SK-N-SH (cell line): Measurements from ENCODE around the gene MYO9A. TPM values are rescaled to one million over a fixed set of nuclear protein-coding genes. Genes with fewer than 3 reads are reported as not detected.

Source experiments
- CTCF ChIA-PET: fragments of 300-600, 350-600 bp; formaldehyde crosslinking; extraction: SDS; loops from one replicate; lab custom pipeline; 2021; lab: Yijun Ruan, JAX
- POLR2A ChIA-PET: fragments of 350-600 bp; sonication (Branson Sonifier 250); formaldehyde crosslinking; extraction: SDS; loops from one replicate; lab custom pipeline; 2020; ENCODE audit warnings: antibody characterized with exemption, inconsistent platforms; lab: Yijun Ruan, JAX
- DNase-seq: peaks from one replicate; pipeline ENCODE4 v3.0.0; 2012
- H2AFZ ChIP-seq: fragments of 200-600 bp; sonication (generic); 2 replicates; pipeline ENCODE4 v1.8.1; 2016; ENCODE audit warnings: antibody characterized with exemption, mild to moderate bottlenecking, low read depth
- H3F3A ChIP-seq: fragments of 200-600 bp; sonication (generic); replicated peaks from 2 replicates; pipeline ENCODE3; 2016; ENCODE audit warnings: antibody characterized with exemption, mild to moderate bottlenecking; ENCODE audit not compliant: insufficient read depth
- H3K27ac ChIP-seq, 2 experiments: fragments of 200-500 bp in 1 of 2; fragments of 200-600 bp in 1 of 2; sonication (Bioruptor generic) in 1 of 2; sonication (generic), shearing (Covaris generic) in 1 of 2; 2 replicates each; pipeline versions ENCODE4 v1.5.1 to v1.6.1; 2014 to 2016; ENCODE audit warnings: low read depth in 2 of 2, inconsistent platforms in 1 of 2, low read length in 1 of 2, mild to moderate bottlenecking in 1 of 2, mixed read lengths in 1 of 2
- H3K27me3 ChIP-seq: fragments of 200-600 bp; sonication (generic), shearing (Covaris generic); 2 replicates; pipeline ENCODE4 v1.6.1; 2016; ENCODE audit warnings: mixed run types; ENCODE audit not compliant: insufficient read depth
- H3K36me3 ChIP-seq, 2 experiments: fragments of 200-500 bp in 1 of 2; fragments of 200-600 bp in 1 of 2; sonication (Bioruptor generic) in 1 of 2; sonication (generic) in 1 of 2; replicated peaks in 1 of 2; 2 replicates each; pipeline versions ENCODE3 to v1.5.1; 2014 to 2016; ENCODE audit warnings: low read length in 1 of 2, mild to moderate bottlenecking in 1 of 2; ENCODE audit not compliant: insufficient read depth in 2 of 2, control insufficient read depth in 1 of 2
- H3K4me1 ChIP-seq, 2 experiments: fragments of 200-500 bp in 1 of 2; fragments of 200-600 bp in 1 of 2; sonication (Bioruptor generic) in 1 of 2; sonication (generic), shearing (Covaris generic) in 1 of 2; 2 replicates each; pipeline versions ENCODE4 v1.5.1 to v1.6.1; 2014 to 2016; ENCODE audit warnings: low read depth in 1 of 2, low read length in 1 of 2, mixed run types in 1 of 2; ENCODE audit not compliant: insufficient read depth in 2 of 2, control insufficient read depth in 1 of 2
- H3K4me2 ChIP-seq: fragments of 200-600 bp; sonication (generic), shearing (Covaris generic); 2 replicates; pipeline ENCODE4 v1.6.1; 2017; ENCODE audit warnings: mixed run types
- H3K4me3 ChIP-seq, 2 experiments: fragments of 200-500 bp in 1 of 2; fragments of 200-600 bp in 1 of 2; sonication (Bioruptor generic) in 1 of 2; sonication (generic), shearing (Covaris generic) in 1 of 2; 2 replicates each; pipeline versions ENCODE4 v1.5.1 to v1.8.1; 2014 to 2016; ENCODE audit warnings: low read depth in 2 of 2, inconsistent platforms in 1 of 2, low read length in 1 of 2, mild to moderate bottlenecking in 1 of 2, mixed read lengths in 1 of 2, moderate library complexity in 1 of 2
- H3K79me2 ChIP-seq: fragments of 200-600 bp; sonication (generic); 2 replicates; pipeline ENCODE4 v1.8.1; 2017; ENCODE audit warnings: mild to moderate bottlenecking; ENCODE audit not compliant: insufficient read depth
- H3K9ac ChIP-seq: fragments of 200-600 bp; sonication (generic); 2 replicates; pipeline ENCODE4 v1.6.1; 2017; ENCODE audit warnings: mixed run types
- H3K9me2 ChIP-seq: fragments of 200-600 bp; sonication (generic); 2 replicates; pipeline ENCODE4 v1.6.1; 2017; ENCODE audit warnings: mixed run types
- H3K9me3 ChIP-seq: fragments of 200-600 bp; sonication (generic); 2 replicates; pipeline ENCODE4 v1.6.1; 2017; ENCODE audit warnings: mixed run types, mild to moderate bottlenecking, moderate library complexity
- H4K20me1 ChIP-seq: fragments of 200-600 bp; sonication (generic); 2 replicates; pipeline ENCODE4 v1.6.1; 2017; ENCODE audit warnings: mild to moderate bottlenecking, mixed run types; ENCODE audit not compliant: insufficient read depth
- CHD2 ChIP-seq: fragments of 150-350 bp; IDR thresholded peaks from 2 replicates; pipeline ENCODE4 v1.6.1; 2018; ENCODE audit warnings: low read length; ENCODE audit not compliant: partially characterized antibody
- ELF1 ChIP-seq: IDR thresholded peaks from 2 replicates; pipeline ENCODE4 v1.4.0; 2012
- FOSL2 ChIP-seq: IDR thresholded peaks from 2 replicates; pipeline ENCODE4 v1.4.0; 2012; ENCODE audit warnings: low read depth, mild to moderate bottlenecking, moderate library complexity, borderline replicate concordance
- FOXJ3 ChIP-seq: sonication (generic); formaldehyde crosslinking; IDR thresholded peaks from 2 replicates; pipeline ENCODE4 v1.5.1; 2020; ENCODE audit warnings: mild to moderate bottlenecking, missing genetic modification reagents
- MXI1 ChIP-seq: IDR thresholded peaks from 2 replicates; pipeline ENCODE4 v1.6.1; 2012; ENCODE audit warnings: mild to moderate bottlenecking, low read depth, low read length, improper control_type of control experiment
- RAD21 ChIP-seq: IDR thresholded peaks from 2 replicates; pipeline ENCODE4 v1.6.1; 2012; ENCODE audit warnings: mild to moderate bottlenecking, low read length
- RFX5 ChIP-seq: IDR thresholded peaks from 2 replicates; pipeline ENCODE4 v1.6.1; 2012; ENCODE audit warnings: mild to moderate bottlenecking, improper control_type of control experiment, low read length
- RXRA ChIP-seq: IDR thresholded peaks from 2 replicates; pipeline ENCODE4 v1.4.0; 2012; ENCODE audit warnings: low read depth, mild to moderate bottlenecking, borderline replicate concordance
- SIN3A ChIP-seq: IDR thresholded peaks from 2 replicates; pipeline ENCODE4 v1.6.1; 2012; ENCODE audit warnings: low read depth, mild to moderate bottlenecking, low read length, moderate library complexity, borderline replicate concordance
- SMC3 ChIP-seq: IDR thresholded peaks from 2 replicates; pipeline ENCODE4 v1.6.1; 2012; ENCODE audit warnings: low read depth, low read length, improper control_type of control experiment
- TAF1 ChIP-seq: IDR thresholded peaks from 2 replicates; pipeline ENCODE4 v1.6.1; 2012; ENCODE audit warnings: low read depth, mild to moderate bottlenecking, low read length, moderate library complexity, borderline replicate concordance
- TCF12 ChIP-seq: IDR thresholded peaks from 2 replicates; pipeline ENCODE4 v1.4.0; 2012
- YY1 ChIP-seq: IDR thresholded peaks from 2 replicates; pipeline ENCODE4 v1.4.0; 2012; ENCODE audit warnings: low read depth, mild to moderate bottlenecking
- WGBS: methylation state at CpG from one replicate; pipeline ENCODE4 v1.1.6; 2017; ENCODE audit warnings: low lambda C conversion rate; 5-methylcytosine and 5-hydroxymethylcytosine counted together
- polyA plus RNA-seq, 3 experiments: library from polyadenylated mRNA; depleted of rRNA; stranded (reverse); fragments of >200 nt; gene quantifications; 2 replicates each; pipeline ENCODE4 v1.2.3, GENCODE V29; 2012
- TF ChIP-seq, protein P1 (sequence below): fragments of 150-350 bp; IDR thresholded peaks from 2 replicates; pipeline ENCODE4 v1.6.1; 2017; ENCODE audit warnings: antibody characterized with exemption, low read length, low read depth, borderline replicate concordance
- TF ChIP-seq, protein P2 (sequence below): fragments of 200-600 bp; sonication (generic); IDR thresholded peaks from 2 replicates; pipeline ENCODE4 v1.6.1; 2017; ENCODE audit warnings: antibody characterized with exemption, mild to moderate bottlenecking, moderate library complexity

MYO9A gene
- polyA plus RNA-seq, 1 of the 3 experiments (the other 2 are of a cell fraction) = 4.1 TPM

DNA sequence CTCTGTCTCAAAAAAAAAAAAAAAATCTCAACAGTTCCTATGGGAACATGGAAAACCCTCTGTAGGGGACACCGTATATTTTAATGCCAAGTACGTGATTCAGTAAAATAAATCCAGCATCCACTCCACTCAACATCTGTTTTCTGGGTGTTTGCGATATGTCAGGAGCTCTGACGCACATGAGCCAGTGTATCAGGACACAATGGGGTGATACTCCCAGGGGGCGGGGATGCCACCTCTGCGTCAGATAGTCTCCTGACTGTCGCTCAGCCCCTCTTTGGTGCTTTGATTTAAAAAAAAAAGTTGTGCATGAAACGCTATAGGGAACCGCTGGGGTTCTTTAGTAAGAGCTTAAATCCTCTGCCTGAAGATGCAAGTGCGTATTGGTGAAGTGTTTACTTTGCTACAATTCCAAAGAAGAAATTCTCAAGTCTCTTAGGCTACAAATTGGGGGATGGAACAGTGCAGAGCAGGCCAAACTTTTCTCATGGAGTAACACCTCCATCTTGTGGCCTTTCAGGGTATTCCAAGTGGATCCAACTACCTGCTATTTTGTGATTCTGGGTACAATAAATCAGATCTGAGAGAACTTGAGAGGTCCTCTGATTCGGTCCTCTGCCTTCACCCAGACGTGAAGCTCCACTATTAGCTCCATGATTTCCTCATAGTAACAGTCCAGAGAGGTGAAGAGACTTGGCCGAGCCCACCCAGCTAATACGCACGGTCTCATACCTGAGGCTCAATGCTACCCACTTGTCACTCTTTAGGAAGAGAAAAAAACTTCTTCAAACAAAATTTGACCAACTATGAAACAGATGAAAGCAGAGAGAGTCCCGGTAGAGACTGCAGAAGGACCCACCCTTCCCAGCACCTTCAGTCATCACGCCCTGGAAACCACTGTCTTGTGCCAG lies 316.9 kb downstream of the MYO9A start:
- Histone ChIP-seq H3K4me3 (no peak overlapping the region; a peak in 1 of 4 replicates), H3K9me2 (no peaks in the 10 kb centered on the region), H4K20me1 (no peaks in the 10 kb centered on the region)
- 65% methylated on average over 17 of the region's 17 CpGs for WGBS
- POLR2A ChIA-PET = no interaction called here
- no peak for TF ChIP-seq YY1
- no peak for TF ChIP-seq MXI1
- TF ChIP-seq CHD2 = peak; percentile 50
- TF ChIP-seq RAD21 = peak; percentile 95
- TF ChIP-seq, protein P1, sequence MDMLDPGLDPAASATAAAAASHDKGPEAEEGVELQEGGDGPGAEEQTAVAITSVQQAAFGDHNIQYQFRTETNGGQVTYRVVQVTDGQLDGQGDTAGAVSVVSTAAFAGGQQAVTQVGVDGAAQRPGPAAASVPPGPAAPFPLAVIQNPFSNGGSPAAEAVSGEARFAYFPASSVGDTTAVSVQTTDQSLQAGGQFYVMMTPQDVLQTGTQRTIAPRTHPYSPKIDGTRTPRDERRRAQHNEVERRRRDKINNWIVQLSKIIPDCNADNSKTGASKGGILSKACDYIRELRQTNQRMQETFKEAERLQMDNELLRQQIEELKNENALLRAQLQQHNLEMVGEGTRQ = no peak
- TF ChIP-seq, protein P2, sequence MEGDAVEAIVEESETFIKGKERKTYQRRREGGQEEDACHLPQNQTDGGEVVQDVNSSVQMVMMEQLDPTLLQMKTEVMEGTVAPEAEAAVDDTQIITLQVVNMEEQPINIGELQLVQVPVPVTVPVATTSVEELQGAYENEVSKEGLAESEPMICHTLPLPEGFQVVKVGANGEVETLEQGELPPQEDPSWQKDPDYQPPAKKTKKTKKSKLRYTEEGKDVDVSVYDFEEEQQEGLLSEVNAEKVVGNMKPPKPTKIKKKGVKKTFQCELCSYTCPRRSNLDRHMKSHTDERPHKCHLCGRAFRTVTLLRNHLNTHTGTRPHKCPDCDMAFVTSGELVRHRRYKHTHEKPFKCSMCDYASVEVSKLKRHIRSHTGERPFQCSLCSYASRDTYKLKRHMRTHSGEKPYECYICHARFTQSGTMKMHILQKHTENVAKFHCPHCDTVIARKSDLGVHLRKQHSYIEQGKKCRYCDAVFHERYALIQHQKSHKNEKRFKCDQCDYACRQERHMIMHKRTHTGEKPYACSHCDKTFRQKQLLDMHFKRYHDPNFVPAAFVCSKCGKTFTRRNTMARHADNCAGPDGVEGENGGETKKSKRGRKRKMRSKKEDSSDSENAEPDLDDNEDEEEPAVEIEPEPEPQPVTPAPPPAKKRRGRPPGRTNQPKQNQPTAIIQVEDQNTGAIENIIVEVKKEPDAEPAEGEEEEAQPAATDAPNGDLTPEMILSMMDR = peak; percentile 88
- TF ChIP-seq SMC3 = peak; percentile 91
- no peak; the same call in 1 of the 2 replicates for TF ChIP-seq TCF12
- TF ChIP-seq FOSL2 = no peak
- TF ChIP-seq, all 33 proteins: peak for 4
- Histone ChIP-seq H3K27me3 (no peaks in the 10 kb centered on the region), H3K27ac (no peak overlapping the region), H3K79me2 (no peaks in the 10 kb centered on the region), H3K9ac (no peak overlapping the region), H2AFZ (no peak overlapping the region), H3K4me2 (no peak overlapping the region), H3K36me3 (no peaks in the 10 kb centered on the region), H3F3A (peaks cover 3% of the 10 kb centered on the region), H3K4me1 (peaks cover under 1 to 6% of the 10 kb centered on the region in 2 experiments; a peak in 2 of 4 replicates), H3K9me3 (no peaks in the 10 kb centered on the region)
- peak; percentile 72 for DNase-seq
- CTCF ChIA-PET = interaction anchor here (0.5 to 5.4 kb wide), 50 partner anchors 9 to 949 kb away, joined by 3 to 57 read pairs (median 4); no protein-coding TSS in a partner anchor

- POLR2A ChIA-PET = no interaction called here
- H3K9me3 ChIP-seq = no peaks in the 10 kb centered on the region
Measured at GRCh38 chr15:71800190-71800589, 317.8 kb downstream of the MYO9A start.

More at GRCh38 chr15:71800190-71800589, 317.8 kb downstream of the MYO9A start:
- Histone ChIP-seq H3F3A (peaks cover 3% of the 10 kb centered on the region), H3K4me1 (peaks cover 0 to 6% of the 10 kb centered on the region in 2 experiments; a peak in 1 of 4 replicates), H3K4me2 (no peak overlapping the region), H3K4me3 (no peak overlapping the region), H3K9me2 (no peaks in the 10 kb centered on the region), H2AFZ (no peak overlapping the region), H4K20me1 (no peaks in the 10 kb centered on the region), H3K79me2 (no peaks in the 10 kb centered on the region), H3K36me3 (no peaks in the 10 kb centered on the region), H3K9ac (no peak overlapping the region), H3K27me3 (no peaks in the 10 kb centered on the region), H3K27ac (no peak overlapping the region)
- CTCF ChIA-PET = interaction anchor here (0.7 to 5.4 kb wide), 17 partner anchors 14 to 948 kb away, joined by 3 to 57 read pairs (median 7); no protein-coding TSS in a partner anchor
- 98% methylated on average over 3 of the region's 3 CpGs for WGBS
- TF ChIP-seq ELF1 = no peak
- TF ChIP-seq TAF1 = no peak
- no peak for TF ChIP-seq RFX5
- TF ChIP-seq YY1 = no peak
- TF ChIP-seq RXRA = no peak
- no peak for TF ChIP-seq FOXJ3
- TF ChIP-seq, protein P1 = no peak
- TF ChIP-seq SIN3A = no peak
- no peak for DNase-seq
